HCT116 (cell line): ENCODE measurements around the gene FAM110C. TPM values are rescaled to one million over a fixed set of nuclear protein-coding genes. Genes with fewer than 3 reads are reported as not detected.

ENCODE experiments used
- ATAC-seq: fragments of 200-7000 bp; cut with Tn5 transposase; 2 replicates; pipeline ENCODE4 v1.9.1; 2020; ENCODE audit warnings: mild to moderate bottlenecking, moderate library complexity
- BruUV-seq: library from RNA; stranded (reverse); fragments of 400-500 nt; replicated peaks from 2 replicates; lab custom pipeline; 2021; lab: Mats Ljungman, UMichigan
- CTCF ChIA-PET: fragments of 300-600 bp; sonication (Branson Sonifier 250); formaldehyde crosslinking; loops from one replicate; lab custom pipeline; 2021; ENCODE audit warnings: antibody characterized with exemption; lab: Charles Lee
- POLR2A ChIA-PET: fragments of 300-600, 350-600 bp; sonication (Branson Sonifier 250); formaldehyde crosslinking; loops from one replicate; lab custom pipeline; 2021; ENCODE audit warnings: antibody characterized with exemption; lab: Charles Lee
- RAD21 ChIA-PET, 2 experiments: fragments of 300-600 bp; sonication (Branson Sonifier 250); formaldehyde crosslinking; loops; one replicate each; lab custom pipeline; 2023; ENCODE audit warnings: low total read pairs in 2 of 2; ENCODE audit not compliant: uncharacterized antibody in 2 of 2, unreplicated experiment in 2 of 2, low non-redundant PET in 1 of 2; lab: Charles Lee
- DNase-seq: peaks from one replicate; pipeline ENCODE4 v3.0.0-alpha.2; 2010; ENCODE audit warnings: low read depth, low spot score
- H2AFZ ChIP-seq: fragments of 200-600 bp; shearing (Covaris generic), sonication (generic); 2 replicates; pipeline ENCODE4 v1.6.1; 2017; ENCODE audit warnings: low read depth, mixed run types, mixed read lengths, antibody characterized with exemption, low read length; ENCODE audit not compliant: poor library complexity, severe bottlenecking
- H3K27ac ChIP-seq: 2 replicates; pipeline ENCODE4 v1.5.1; 2012; ENCODE audit warnings: low read depth, low read length
- H3K27me3 ChIP-seq: fragments of 200-600 bp; sonication (generic); 2 replicates; pipeline ENCODE4 v1.6.1; 2016; ENCODE audit warnings: mixed run types, low read length, mixed read lengths; ENCODE audit not compliant: insufficient read depth
- H3K36me3 ChIP-seq, 2 experiments: fragments of 200-500 bp in 1 of 2; fragments of 200-600 bp in 1 of 2; sonication (Bioruptor generic) in 1 of 2; sonication (generic) in 1 of 2; 2 replicates each; pipeline versions ENCODE4 v1.5.1 to v1.6.1; 2014 to 2016; ENCODE audit warnings: low read length in 2 of 2, inconsistent platforms in 1 of 2, mixed read lengths in 1 of 2, mixed run types in 1 of 2; ENCODE audit not compliant: insufficient read depth in 2 of 2, control insufficient read depth in 1 of 2
- H3K4me1 ChIP-seq, 2 experiments: fragments of 200-600 bp in 1 of 2; sonication (generic) in 1 of 2; 2 replicates each; pipeline versions ENCODE4 v1.5.1 to v1.6.1; 2012 to 2017; ENCODE audit warnings: low read length in 2 of 2, inconsistent platforms in 1 of 2, mild to moderate bottlenecking in 1 of 2, mixed read lengths in 1 of 2, mixed run types in 1 of 2, moderate library complexity in 1 of 2; ENCODE audit not compliant: insufficient read depth in 2 of 2, control insufficient read depth in 1 of 2
- H3K4me2 ChIP-seq: fragments of 200-600 bp; sonication (generic); 2 replicates; pipeline ENCODE4 v1.6.1; 2017; ENCODE audit warnings: mixed run types, low read length, mixed read lengths
- H3K4me3 ChIP-seq, 2 experiments: fragments of 200-600 bp in 1 of 2; sonication (generic) in 1 of 2; replicated peaks in 1 of 2; 2 replicates each; pipeline ENCODE4 v1.5.1; 2011 to 2016; ENCODE audit warnings: low read length in 2 of 2, control low read depth in 1 of 2, low read depth in 1 of 2, mild to moderate bottlenecking in 1 of 2, mixed read lengths in 1 of 2, mixed run types in 1 of 2
- H3K79me2 ChIP-seq: fragments of 200-600 bp; sonication (generic); 2 replicates; pipeline ENCODE4 v1.6.1; 2017; ENCODE audit warnings: mild to moderate bottlenecking, mixed run types, low read length, moderate library complexity, mixed read lengths; ENCODE audit not compliant: insufficient read depth
- H3K9ac ChIP-seq: fragments of 200-600 bp; sonication (generic); 2 replicates; pipeline ENCODE4 v1.6.1; 2016; ENCODE audit warnings: low read length, mixed read lengths
- H3K9me2 ChIP-seq: fragments of 200-600 bp; sonication (generic), shearing (Covaris generic); 2 replicates; pipeline ENCODE4 v1.6.1; 2017; ENCODE audit warnings: mixed run types, mild to moderate bottlenecking, moderate library complexity; ENCODE audit not compliant: insufficient read depth
- H3K9me3 ChIP-seq, 2 experiments: fragments of 200-500 bp in 1 of 2; fragments of 200-600 bp in 1 of 2; sonication (Bioruptor generic) in 1 of 2; sonication (generic) in 1 of 2; 2 replicates each; pipeline ENCODE4 v1.6.1; 2014 to 2017; ENCODE audit warnings: low read length in 2 of 2, mixed read lengths in 2 of 2, inconsistent platforms in 1 of 2, low read depth in 1 of 2, mild to moderate bottlenecking in 1 of 2, mixed run types in 1 of 2, moderate library complexity in 1 of 2; ENCODE audit not compliant: control insufficient read depth in 1 of 2, insufficient read depth in 1 of 2
- H4K20me1 ChIP-seq: fragments of 200-600 bp; sonication (generic), shearing (Covaris generic); 2 replicates; pipeline ENCODE4 v1.6.1; 2017; ENCODE audit warnings: mixed run types, mild to moderate bottlenecking, moderate library complexity; ENCODE audit not compliant: insufficient read depth
- CEBPB ChIP-seq: IDR thresholded peaks from 2 replicates; pipeline ENCODE4 v1.6.1; 2012; ENCODE audit warnings: low read depth
- EGR1 ChIP-seq: IDR thresholded peaks from 2 replicates; pipeline ENCODE4 v1.6.1; 2012; ENCODE audit warnings: low read depth
- ELF1 ChIP-seq: IDR thresholded peaks from 2 replicates; pipeline ENCODE4 v1.6.1; 2012; ENCODE audit warnings: low read depth, borderline replicate concordance
- EZH2 ChIP-seq: fragments of 200-600 bp; sonication (generic); IDR thresholded peaks from 2 replicates; pipeline ENCODE4 v1.6.1; 2017; ENCODE audit warnings: antibody characterized with exemption, mixed run types
- EZH2phosphoT487 ChIP-seq: fragments of 200-600 bp; IDR thresholded peaks from 2 replicates; pipeline ENCODE4 v1.6.1; 2018; ENCODE audit warnings: antibody characterized with exemption, borderline replicate concordance
- FOSL1 ChIP-seq: IDR thresholded peaks from 2 replicates; pipeline ENCODE4 v1.6.1; 2012; ENCODE audit warnings: low read depth
- JUND ChIP-seq: IDR thresholded peaks from 2 replicates; pipeline ENCODE4 v1.6.1; 2012
- POLR2A ChIP-seq: IDR thresholded peaks from 2 replicates; pipeline ENCODE4 v1.7.0; 2011; ENCODE audit warnings: borderline replicate concordance; ENCODE audit not compliant: insufficient read depth, insufficient read length; ENCODE audit errors: extremely low read depth
- POLR2AphosphoS5 ChIP-seq: IDR thresholded peaks from 2 replicates; pipeline ENCODE4 v1.6.1; 2011; ENCODE audit warnings: mild to moderate bottlenecking, low read depth, low read length, moderate library complexity
- SIN3A ChIP-seq: IDR thresholded peaks from 2 replicates; pipeline ENCODE4 v1.6.1; 2012; ENCODE audit warnings: low read depth
- SRF ChIP-seq: IDR thresholded peaks from 2 replicates; pipeline ENCODE4 v1.6.1; 2012; ENCODE audit warnings: low read depth
- TCF7L2 ChIP-seq: IDR thresholded peaks from 2 replicates; pipeline ENCODE4 v1.7.0; 2011; ENCODE audit warnings: borderline replicate concordance, inconsistent platforms; ENCODE audit not compliant: insufficient read depth, insufficient read length; ENCODE audit errors: extremely low read depth
- YY1 ChIP-seq: IDR thresholded peaks from 2 replicates; pipeline ENCODE4 v1.6.1; 2011; ENCODE audit warnings: low read length, low read depth, moderate library complexity, mild to moderate bottlenecking; ENCODE audit not compliant: insufficient replicate concordance; ENCODE audit errors: extremely low read depth
- ZFX ChIP-seq: fragments of 450-650 bp; IDR thresholded peaks from 2 replicates; pipeline ENCODE4 v1.6.1; 2017
- intact Hi-C: fragments of 100-400 bp; cut with micrococcal nuclease; formaldehyde crosslinking; loops from 2 replicates; pipeline ENCODE4 v1.10.0; 2022
- total RNA-seq: library from RNA; stranded (reverse); gene quantifications from one replicate; pipeline ENCODE4 v1.2.1, GENCODE V29; 2021; ENCODE audit not compliant: unreplicated experiment
- TF ChIP-seq, protein P1 (sequence below), 3 experiments: fragments of 200-600 bp in 1 of 3; sonication (generic) in 1 of 3; IDR thresholded peaks in 2 of 3; conservative IDR thresholded peaks in 1 of 3; 2 replicates each; pipeline ENCODE4 v1.5.1; 2012 to 2017; ENCODE audit warnings: low read depth in 2 of 3, low read length in 2 of 3, antibody characterized with exemption in 1 of 3, borderline replicate concordance in 1 of 3, control low read depth in 1 of 3, mild to moderate bottlenecking in 1 of 3, mixed read lengths in 1 of 3, mixed run types in 1 of 3, moderate library complexity in 1 of 3; ENCODE audit not compliant: insufficient read depth in 1 of 3
- TF ChIP-seq, protein P2 (sequence below): IDR thresholded peaks from 2 replicates; pipeline ENCODE4 v1.6.1; 2012
- TF ChIP-seq, protein P3 (sequence below): IDR thresholded peaks from 2 replicates; pipeline ENCODE4 v1.6.1; 2011; ENCODE audit warnings: mild to moderate bottlenecking, low read length, moderate library complexity; ENCODE audit not compliant: insufficient replicate concordance; ENCODE audit errors: extremely low read depth

FAM110C gene
- total RNA-seq, 1 experiment from 2014 or later, result 20.3 TPM

DNA sequence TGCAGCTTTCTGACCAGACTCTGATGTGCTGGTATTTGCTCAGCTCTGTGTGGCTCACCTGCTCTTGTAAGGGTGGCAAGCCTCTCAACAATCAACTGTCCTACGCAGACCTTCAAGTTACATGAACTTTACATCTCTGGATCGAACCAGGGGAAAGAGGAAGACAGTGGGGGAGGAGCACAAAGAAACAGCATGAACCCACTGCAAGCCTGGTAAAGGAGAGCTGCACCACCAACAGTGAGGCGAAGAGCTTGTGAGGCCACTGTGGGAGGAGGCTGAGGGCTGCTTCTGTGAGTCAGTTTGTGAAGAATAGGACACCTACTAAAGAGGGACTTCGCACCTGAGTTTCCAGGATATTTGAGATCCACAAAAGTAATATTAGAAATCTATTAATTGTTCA, 18.8 kb upstream of the FAM110C start:
- Histone ChIP-seq H3K9ac (no peak overlapping the region), H3K36me3 (no peaks in the 10 kb centered on the region), H3K9me3 (no peaks in the 10 kb centered on the region), H3K4me1 (peaks cover 13 to 20% of the 10 kb centered on the region in 2 experiments), H3K27ac (no peak overlapping the region), H4K20me1 (no peaks in the 10 kb centered on the region), H3K9me2 (no peaks in the 10 kb centered on the region), H3K79me2 (no peaks in the 10 kb centered on the region), H3K4me3 (no peak overlapping the region), H3K4me2 (no peak overlapping the region), H3K27me3 (no peaks in the 10 kb centered on the region), H2AFZ (no peak overlapping the region)
- CTCF ChIA-PET, result no interaction called here
- RAD21 ChIA-PET, result no interaction called here
- DNase-seq, result no peak
- POLR2A ChIA-PET, result no interaction called here
- no peak for TF ChIP-seq ZFX
- TF ChIP-seq TCF7L2, result no peak
- no peak for TF ChIP-seq ELF1
- no peak for TF ChIP-seq YY1
- no peak for TF ChIP-seq EZH2
- ATAC-seq, result no peak
- intact Hi-C loops, result no loop called here
- BruUV-seq, result no TSS peak

DNA sequence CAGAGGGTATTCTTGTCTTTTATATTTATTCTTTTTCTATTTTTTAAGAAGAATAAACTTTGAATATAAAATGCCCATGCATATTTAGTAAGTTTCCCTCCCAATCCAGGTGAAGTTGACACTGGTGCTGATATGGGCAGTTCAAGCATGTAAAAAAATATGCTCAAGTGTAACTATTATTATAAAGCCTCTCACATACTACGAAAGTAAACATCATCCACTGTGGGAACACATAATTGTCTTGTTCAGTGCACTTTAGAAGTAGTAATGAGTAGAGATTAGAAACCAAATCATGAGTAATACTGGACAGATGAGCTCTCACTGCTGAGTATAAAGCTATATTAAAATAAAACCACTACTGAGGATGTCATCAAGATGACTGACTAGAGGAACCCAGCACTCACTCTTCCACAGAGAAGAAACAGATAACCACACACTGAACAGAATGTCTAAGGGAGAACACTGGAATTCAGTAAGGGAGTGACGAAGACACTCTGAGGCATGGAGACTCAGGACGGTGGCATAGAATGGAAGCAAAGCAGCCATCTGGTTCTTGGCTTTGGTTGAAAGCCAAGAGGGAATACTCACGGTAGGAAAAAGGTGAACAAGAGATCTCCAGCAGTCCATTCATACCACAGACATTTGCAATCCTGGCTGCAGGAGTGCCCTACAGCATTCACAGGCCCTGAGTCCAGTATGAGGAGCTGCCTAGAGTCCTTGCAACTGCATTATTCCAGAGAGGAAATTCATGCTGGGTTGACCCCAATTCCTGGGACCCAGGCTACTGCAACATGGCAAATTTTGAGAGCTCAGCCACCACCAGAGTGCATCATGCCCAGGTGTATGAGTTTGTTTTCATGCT, 9.5 kb upstream of the FAM110C start:
- Histone ChIP-seq H2AFZ (no peak overlapping the region), H4K20me1 (no peaks in the 10 kb centered on the region), H3K27ac (no peak overlapping the region), H3K4me2 (no peak overlapping the region), H3K4me1 (no peaks in the 10 kb centered on the region), H3K9ac (no peak overlapping the region), H3K9me2 (no peaks in the 10 kb centered on the region), H3K79me2 (no peaks in the 10 kb centered on the region), H3K36me3 (no peaks in the 10 kb centered on the region), H3K9me3 (no peaks in the 10 kb centered on the region), H3K4me3 (no peak overlapping the region), H3K27me3 (no peaks in the 10 kb centered on the region)
- TF ChIP-seq JUND (no peak), SIN3A (no peak), SRF (no peak), TCF7L2 (no peak), EZH2phosphoT487 (no peak), FOSL1 (no peak), POLR2AphosphoS5 (no peak), CEBPB (no peak), EGR1 (no peak), POLR2A (no peak)
- TF ChIP-seq, protein P1, sequence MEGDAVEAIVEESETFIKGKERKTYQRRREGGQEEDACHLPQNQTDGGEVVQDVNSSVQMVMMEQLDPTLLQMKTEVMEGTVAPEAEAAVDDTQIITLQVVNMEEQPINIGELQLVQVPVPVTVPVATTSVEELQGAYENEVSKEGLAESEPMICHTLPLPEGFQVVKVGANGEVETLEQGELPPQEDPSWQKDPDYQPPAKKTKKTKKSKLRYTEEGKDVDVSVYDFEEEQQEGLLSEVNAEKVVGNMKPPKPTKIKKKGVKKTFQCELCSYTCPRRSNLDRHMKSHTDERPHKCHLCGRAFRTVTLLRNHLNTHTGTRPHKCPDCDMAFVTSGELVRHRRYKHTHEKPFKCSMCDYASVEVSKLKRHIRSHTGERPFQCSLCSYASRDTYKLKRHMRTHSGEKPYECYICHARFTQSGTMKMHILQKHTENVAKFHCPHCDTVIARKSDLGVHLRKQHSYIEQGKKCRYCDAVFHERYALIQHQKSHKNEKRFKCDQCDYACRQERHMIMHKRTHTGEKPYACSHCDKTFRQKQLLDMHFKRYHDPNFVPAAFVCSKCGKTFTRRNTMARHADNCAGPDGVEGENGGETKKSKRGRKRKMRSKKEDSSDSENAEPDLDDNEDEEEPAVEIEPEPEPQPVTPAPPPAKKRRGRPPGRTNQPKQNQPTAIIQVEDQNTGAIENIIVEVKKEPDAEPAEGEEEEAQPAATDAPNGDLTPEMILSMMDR (IDR thresholded peaks at IDR 0.05 in 2 of 3, conservative IDR thresholded peaks at IDR 0.05 in 1 of 3; ENCODE audit: borderline replicate concordance in 1 of 3, insufficient read depth in 1 of 3, low read depth in 2 of 3, low read length in 2 of 3), result no peak
- TF ChIP-seq, protein P2, sequence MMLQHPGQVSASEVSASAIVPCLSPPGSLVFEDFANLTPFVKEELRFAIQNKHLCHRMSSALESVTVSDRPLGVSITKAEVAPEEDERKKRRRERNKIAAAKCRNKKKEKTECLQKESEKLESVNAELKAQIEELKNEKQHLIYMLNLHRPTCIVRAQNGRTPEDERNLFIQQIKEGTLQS, result no peak
- TF ChIP-seq, protein P3, sequence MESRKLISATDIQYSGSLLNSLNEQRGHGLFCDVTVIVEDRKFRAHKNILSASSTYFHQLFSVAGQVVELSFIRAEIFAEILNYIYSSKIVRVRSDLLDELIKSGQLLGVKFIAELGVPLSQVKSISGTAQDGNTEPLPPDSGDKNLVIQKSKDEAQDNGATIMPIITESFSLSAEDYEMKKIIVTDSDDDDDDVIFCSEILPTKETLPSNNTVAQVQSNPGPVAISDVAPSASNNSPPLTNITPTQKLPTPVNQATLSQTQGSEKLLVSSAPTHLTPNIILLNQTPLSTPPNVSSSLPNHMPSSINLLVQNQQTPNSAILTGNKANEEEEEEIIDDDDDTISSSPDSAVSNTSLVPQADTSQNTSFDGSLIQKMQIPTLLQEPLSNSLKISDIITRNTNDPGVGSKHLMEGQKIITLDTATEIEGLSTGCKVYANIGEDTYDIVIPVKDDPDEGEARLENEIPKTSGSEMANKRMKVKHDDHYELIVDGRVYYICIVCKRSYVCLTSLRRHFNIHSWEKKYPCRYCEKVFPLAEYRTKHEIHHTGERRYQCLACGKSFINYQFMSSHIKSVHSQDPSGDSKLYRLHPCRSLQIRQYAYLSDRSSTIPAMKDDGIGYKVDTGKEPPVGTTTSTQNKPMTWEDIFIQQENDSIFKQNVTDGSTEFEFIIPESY, result no peak
- DNase-seq, result no peak
- CTCF ChIA-PET, result no interaction called here
- intact Hi-C loops, result no loop called here
- no TSS peak for BruUV-seq
- ATAC-seq, result no peak
- POLR2A ChIA-PET, result no interaction called here
- RAD21 ChIA-PET, result no interaction called here
